Smooth muscle cell of trachea (primary cell): ENCODE measurements around the gene PAQR9. TPM values are rescaled to one million over a fixed set of nuclear protein-coding genes. Genes with fewer than 3 reads are reported as not detected.

Experiments used
- total RNA-seq: library from RNA; depleted of rRNA; stranded (reverse); fragments of >200 nt; gene quantifications from 2 replicates; pipeline ENCODE4 v1.2.1, GENCODE V29; 2014

PAQR9 gene
- 0.15 and 0.17 TPM in 2 replicates for total RNA-seq

GRCh38 chr3:142963516-142964448 lies at the start of gene PAQR9:
Gene PAQR9 (minus strand): TSS chr3:142963674. CDS start chr3:142963336, 338 bp downstream.

GRCh38 chr3:143001369-143002082 lies 38.1 kb upstream of the PAQR9 start, which contains the start of gene U2SURP:
Gene U2SURP (plus strand): TSS chr3:143001570. CDS start chr3:143001629, 59 bp downstream.

Other genes with a start within 250 kb of the PAQR9 start
- 34.6 and 49.5 TPM in 2 replicates for gene TRPC1, start 239.6 kb downstream of the PAQR9 start, total RNA-seq
- 98.7 and 137 TPM in 2 replicates for gene PCOLCE2, start 74.6 kb downstream of the PAQR9 start, total RNA-seq
- gene U2SURP, start 37.9 kb upstream of the PAQR9 start, total RNA-seq, result 33.6 and 71.6 TPM in 2 replicates
- gene CHST2, start 156.1 kb upstream of the PAQR9 start, total RNA-seq, result 7.6 and 8.3 TPM in 2 replicates